Left cardiac atrium (tissue), 4 donors: Measurements from ENCODE around the gene EYS. TPM values are rescaled to one million over a fixed set of nuclear protein-coding genes. Genes with fewer than 3 reads are reported as not detected.

Experiments used
- ATAC-seq, 2 donors: fragments of 200-7000 bp; cut with Tn5 transposase; one replicate each; pipeline ENCODE4 v1.9.1; 2020; ENCODE audit warnings: mild to moderate bottlenecking in 2 of 2, moderate library complexity in 2 of 2
- DNase-seq: peaks from one replicate; pipeline ENCODE4 v3.0.0-alpha.2; 2020
- intact Hi-C, 2 donors: fragments of 100-400 bp; cut with DNase I; formaldehyde crosslinking; loops; one replicate each; pipeline versions ENCODE4 v1.14.1 to v1.15.1; 2022 to 2023
- total RNA-seq, 2 donors: library from RNA; stranded (reverse); fragmentation: NEBNext Ultra II Directional; extraction: Animal tissue kit (Norgen Biotek cat#: 25700); gene quantifications; one replicate each; pipeline ENCODE4 v1.2.1, GENCODE V29; 2021
- donor health status: DM: no; HTN: yes; CAD: no.
- donor health status: DM: no; HTN: yes; CAD: no; lungs with severe emphysema.
- donor health status: DM: yes; HTN: yes; CAD: no.
- donor health status: Dilated cardiomyopathy.

The EYS gene
- total RNA-seq, 2 donors from 2014 or later: 0.44 TPM; not detected in 1

DNA sequence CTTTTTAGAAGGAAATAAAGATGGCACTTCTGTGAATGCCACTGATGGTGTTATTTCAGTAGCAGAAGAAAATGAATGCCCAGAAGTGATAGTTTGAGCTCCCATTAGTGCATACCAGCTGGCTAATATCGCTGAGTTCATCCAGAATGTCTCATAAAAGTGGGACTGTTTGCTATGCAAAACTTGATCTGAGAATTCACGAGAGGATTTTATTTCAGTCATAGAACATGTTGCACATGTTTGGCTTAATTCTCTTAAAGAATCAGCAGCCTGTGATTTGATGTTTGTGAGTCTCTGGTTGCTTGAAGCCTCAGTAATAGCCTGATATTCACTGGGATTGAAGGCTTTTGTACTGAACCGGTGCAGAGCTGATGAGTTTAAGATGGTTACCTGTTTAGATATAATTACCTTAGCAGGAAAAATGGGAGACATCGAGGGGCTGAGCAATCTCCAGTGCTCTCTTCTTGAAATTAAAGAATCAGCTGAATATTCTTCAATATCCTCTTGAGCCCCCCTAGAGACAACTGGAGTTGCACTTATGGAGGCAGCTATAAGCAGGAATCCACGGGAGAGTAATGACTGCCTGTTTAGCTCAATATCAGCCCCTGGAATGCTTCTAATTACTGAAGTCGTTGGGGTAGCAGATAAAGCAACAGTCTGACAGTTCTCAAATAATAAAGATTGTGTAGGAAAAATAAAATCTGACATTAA is 1115.9 kb downstream of the EYS start:
- ATAC-seq: no peak
- intact Hi-C loops: no loop called here

DNA sequence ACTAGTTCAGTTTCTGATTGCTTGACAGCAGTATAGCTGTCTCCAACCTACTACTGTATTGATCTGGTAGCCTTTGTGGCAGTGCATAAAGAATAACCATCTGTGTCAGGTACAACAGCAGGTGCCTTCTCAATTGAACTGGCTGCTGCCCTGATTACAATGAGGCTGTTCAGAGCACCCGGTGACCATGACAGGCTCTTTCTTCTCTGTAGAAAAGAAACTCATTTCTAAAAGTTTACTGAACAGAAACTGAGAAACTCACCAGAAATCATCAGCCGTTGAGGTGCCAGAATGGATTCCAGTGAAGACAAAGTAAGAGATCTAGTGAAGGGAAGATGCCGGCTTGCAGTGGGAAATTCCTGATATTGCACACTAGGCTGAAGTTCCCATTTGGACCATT is 1117.1 kb downstream of the EYS start:
- no peak for ATAC-seq
- intact Hi-C loops: no loop called here
- DNase-seq: no peak

More for the DNA sequence above, 1115.9 kb downstream of the EYS start:
- DNase-seq: no peak

DNA sequence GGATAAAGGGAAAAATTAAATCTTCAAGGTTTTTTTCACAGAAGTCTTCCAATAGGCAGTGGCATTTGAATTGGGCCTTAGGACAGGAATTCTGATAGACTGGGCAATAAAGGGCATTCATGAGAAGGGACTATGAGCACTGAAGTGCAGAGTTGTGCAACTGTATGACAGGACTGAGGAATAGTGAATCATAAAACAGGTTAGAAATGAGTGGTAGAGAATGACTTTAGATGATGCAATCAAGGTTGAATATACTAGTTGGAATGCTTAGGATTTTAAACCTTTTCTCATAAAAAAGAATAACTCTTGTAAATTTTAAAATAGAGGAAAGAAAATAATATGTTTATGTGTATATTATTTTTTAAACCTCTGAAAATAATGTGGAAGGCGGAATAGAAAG is 1126.7 kb downstream of the EYS start:
- intact Hi-C loops: no loop called here
- ATAC-seq (peak in 1 of 2 donors; percentile 44), DNase-seq (no peak)

DNA sequence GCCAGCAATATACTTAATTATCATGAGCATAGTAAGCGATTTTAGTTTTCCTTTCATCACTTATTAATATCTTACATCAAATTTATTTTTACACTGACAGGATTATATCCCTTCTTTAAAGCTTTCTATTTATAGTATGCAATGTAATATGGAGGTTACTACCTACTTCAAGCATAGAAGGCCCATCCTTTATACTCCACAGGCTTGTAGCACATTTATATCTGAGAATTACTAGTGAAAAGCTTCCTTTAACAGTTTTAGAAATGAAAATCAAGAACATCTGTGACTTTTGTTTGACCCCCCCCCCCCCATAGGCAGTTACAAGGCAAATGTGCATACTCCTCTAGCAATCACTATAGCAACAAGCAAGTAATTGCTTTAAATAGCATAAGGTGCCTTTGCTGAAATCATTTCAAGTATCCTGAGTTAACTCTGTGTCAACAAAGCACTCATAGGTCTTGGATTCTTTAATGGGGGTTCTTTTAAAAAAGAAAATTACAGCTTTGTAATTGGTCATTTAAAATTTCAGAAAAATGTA is 1153.7 kb downstream of the EYS start:
- no peak for DNase-seq
- intact Hi-C loops: no loop called here

DNA sequence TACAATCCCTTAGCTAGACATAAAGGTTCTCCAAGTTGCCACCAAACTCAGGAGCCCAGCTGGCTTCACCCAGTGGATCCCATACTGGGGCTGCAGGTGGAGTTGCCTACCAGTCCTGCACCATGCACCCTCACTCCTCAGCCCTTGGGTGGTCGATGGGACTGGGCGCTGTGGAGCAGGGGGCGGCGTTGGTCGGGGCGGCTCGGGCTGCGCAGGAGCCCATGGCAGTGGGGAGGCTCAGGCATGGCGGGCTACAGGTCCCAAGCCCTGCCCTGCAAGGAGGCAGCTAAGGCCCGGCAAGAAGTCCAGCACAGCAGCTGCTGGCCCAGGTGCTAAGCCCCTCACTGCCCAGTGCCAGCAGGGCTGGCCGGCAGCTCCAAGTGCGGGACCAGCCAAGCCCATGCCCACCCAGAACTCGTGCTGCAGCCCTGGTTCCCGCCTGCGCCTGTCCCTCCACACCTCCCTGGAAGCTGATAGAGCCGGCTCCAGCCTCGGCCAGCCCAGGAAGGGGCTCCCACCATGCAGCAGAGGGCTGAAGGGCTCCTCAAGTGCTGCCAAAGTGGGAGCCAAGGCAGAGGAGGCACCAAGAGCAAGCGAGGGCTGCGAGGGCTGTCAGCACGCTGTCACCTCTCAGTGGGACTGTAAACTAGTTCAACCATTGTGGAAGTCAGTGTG is 1159.3 kb downstream of the EYS start:
- DNase-seq (no peak), ATAC-seq (no peak)
- intact Hi-C loops: no loop called here

More for the DNA sequence above, 1153.7 kb downstream of the EYS start:
- ATAC-seq: no peak

DNA sequence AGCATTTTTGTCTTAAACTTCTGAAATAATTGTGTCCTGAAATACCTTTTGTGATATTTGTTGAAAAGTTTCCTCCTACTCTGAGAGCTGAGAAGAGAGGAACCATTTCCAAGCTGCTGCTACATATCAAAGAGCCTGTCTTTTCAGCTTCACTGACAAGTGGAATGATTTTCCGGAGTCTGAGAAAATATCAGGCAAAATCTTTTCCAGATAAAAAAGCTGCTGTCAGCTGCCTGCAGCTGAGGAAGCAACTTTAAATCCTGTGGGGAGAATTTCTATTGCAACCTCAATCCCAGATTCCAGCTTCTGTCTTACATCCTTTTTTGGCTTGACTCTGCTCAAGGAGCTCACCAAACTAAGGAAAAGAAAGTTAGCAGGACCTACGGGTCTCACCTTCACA is 1167.1 kb downstream of the EYS start:
- ATAC-seq (no peak), DNase-seq (no peak)
- intact Hi-C loops: no loop called here

DNA sequence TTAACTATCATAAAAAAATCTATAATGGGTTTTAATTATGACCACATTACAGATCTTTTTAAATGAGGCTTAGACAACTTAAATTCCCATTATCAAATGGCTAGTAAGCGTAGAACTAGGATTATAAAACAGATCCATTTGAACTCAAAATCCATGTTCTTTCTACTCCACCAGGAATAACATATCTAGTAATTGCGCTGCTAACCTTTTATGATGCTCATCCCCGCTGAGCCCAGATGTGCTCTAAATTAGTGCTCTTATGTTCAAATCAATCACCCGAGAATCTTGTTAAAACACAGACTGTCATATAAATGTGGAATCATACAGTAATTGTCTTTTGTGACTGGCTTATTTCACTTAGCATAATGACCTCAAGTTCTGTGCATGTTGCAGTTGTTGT is 1168.3 kb downstream of the EYS start:
- ATAC-seq (no peak), DNase-seq (no peak)
- intact Hi-C loops: no loop called here

DNA sequence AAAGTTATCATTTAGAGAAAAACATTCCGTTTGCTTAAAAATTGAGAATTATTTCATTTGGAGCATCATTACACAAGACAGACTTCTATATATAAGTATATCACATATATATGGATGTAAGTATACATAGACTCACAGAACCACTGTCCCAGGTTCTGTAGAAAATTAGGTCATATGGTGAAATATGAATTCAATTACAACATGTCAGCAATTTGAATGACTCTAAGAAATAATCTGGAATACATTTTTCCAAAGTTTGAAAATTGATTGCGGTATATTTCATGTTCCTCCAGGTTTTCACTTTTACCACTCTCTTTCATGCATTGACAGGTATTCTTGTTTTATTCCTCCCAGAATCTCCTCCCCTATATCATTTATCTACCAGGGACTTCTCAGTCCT is 1179.1 kb downstream of the EYS start:
- no peak for ATAC-seq
- no peak for DNase-seq
- intact Hi-C loops: no loop called here

DNA sequence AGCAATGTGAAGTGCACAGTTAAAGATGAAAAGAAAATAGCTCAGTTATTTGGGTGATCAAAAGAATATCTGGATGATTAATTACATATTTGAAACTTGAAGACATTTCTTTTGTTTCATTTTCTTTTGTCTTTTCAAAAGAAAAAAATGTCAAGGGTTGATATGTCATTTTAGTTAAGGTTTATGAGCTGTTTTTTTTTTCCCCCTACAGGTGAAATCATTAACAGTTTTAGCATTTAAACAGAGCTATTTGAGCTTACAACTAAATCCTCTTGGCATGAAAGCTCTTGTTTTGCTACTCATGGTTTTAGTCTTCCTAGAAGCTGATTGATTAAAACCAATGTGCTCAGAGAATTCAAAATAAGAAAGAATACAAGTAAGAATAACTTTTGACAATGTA is 1184.2 kb downstream of the EYS start:
- DNase-seq (no peak), ATAC-seq (no peak)
- intact Hi-C loops: no loop called here

DNA sequence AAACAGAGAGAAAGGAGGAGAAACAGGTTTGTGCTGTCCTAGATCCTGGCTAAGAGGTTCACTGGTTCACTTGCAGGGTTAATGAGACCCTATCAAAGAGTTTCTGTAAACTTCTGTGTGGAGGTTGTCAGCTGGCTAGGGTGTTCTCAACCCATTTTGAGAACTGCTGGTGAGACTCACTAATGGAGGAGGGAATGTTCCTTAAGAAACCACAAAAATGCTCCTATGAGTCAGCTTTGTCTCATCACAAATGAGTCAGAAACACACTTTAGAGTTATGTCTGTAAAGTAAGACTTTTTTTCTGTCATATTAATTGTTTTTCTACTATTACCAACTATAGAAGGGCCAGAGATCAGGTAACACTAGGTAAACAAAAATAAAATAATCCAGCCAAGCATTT is 1187.0 kb downstream of the EYS start:
- intact Hi-C loops: no loop called here
- ATAC-seq (peak in 1 of 2 donors; percentile 90), DNase-seq (no peak)

DNA sequence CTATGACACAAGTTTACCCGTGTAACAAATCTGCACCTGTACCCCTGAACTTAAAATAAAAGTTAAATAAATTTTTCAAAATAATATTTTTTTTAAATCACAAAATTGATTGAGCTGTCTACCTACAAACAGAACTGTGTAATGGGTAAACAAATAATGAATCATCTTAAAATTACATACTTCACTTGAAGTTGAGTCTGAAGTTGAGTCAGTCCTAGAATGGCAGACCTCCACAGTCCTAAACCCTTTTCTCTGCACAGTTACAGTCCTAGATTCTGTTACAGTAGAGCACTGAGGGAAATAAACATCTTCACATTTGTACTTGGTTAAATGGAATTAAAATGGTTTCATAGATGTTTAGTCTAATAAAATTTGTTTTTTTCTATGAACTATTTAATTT is 1190.6 kb downstream of the EYS start:
- no peak for DNase-seq
- intact Hi-C loops: no loop called here
- ATAC-seq: no peak

DNA sequence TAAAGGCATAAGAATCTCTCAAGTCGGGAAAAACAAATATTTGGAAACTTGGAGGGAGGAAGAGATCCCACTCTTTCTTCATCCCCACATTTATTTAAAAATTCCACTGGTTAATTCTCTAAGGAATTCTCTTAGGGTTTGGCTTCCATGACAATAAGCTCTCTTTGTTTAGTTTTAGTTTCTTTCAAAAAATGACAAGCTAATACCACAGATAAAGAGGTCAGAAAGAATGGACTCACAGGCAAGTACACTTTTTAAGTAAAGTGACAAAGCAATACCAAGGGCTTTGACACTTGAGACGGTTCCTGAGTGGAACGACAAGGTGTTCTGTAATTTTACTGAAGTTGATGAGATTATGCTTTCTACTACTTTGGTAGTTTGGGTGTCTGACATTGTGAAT is 1199.4 kb downstream of the EYS start:
- intact Hi-C loops: no loop called here
- DNase-seq: no peak
- no peak for ATAC-seq

DNA sequence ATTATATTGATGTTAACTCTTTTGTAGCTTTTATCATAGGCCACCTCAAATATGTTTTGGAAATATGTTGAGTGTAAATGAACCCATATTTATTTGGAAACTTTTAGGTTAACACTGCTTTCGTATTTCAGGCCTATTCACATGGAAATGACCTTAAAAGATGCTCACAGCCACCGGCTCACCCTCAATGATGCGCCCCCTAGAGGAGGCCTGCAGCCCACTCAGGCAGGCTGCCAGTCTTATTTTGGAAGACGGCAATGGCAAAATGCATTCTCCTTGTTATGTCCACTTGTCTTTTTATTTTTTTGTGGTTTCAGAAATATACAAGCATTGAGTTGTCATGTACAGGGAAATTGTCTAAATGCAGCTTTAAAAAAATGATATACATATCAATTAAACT is 1201.7 kb downstream of the EYS start:
- no peak for DNase-seq
- no peak for ATAC-seq
- intact Hi-C loops: no loop called here

DNA sequence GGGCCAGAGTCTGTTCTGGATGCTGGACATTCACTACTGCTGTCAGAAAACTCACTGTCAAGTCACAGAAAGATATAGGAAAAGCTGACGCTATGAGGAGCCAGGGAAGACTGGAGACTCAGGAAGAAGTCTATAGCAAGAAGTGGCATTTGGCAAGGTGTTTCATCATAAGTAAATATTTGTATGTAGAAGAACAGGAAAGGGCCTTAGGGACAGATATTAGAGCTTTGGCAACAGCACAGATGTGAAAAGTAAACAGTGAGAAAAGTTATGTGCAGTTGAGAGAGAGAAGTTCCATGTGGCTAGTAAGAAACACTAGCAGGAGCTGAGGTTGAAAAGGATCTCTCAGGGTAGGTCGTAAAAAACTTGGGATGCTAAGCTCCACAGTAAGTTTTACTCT is 1202.5 kb downstream of the EYS start:
- intact Hi-C loops: no loop called here
- no peak for DNase-seq
- ATAC-seq: no peak

DNA sequence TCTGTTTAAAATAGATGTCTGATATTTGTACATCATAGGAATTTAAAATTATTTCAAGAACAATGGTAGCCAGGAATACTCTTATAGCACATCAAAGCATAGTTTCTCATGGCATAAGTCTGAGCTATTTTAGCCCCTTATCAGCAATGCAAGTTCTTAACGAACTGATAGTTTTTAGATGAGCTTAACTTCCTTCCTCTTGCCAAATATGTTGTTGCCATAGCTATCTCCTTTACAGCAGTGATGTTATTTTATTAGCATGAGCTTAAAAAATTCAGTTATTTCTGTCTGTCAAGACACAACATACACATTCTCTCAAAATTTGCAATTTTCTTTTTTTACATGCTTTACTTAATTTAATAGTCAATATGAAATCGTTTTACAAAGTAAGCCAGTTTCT is 1204.2 kb downstream of the EYS start:
- intact Hi-C loops: no loop called here
- ATAC-seq: no peak

DNA sequence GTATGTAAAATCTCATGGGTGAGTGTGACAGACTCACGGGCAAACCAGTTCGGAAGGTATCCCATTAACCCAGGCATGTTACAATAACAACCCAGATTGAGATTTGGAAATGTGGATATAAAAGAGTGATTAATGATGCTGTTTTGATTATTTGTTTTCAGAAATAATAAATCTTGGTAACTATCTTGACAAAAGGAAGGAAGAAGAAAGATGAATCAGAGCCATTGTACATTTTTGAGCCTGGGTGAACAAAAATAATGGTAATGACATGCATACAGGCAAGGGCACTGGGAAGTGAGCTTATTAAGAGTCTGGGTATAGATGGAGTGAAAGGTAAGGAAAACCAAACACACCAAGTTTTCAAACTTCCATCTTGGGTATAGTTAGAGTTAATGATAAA is 1209.4 kb downstream of the EYS start:
- DNase-seq (no peak), ATAC-seq (no peak)
- intact Hi-C loops: no loop called here

More for the DNA sequence above, 1204.2 kb downstream of the EYS start:
- no peak for DNase-seq

DNA sequence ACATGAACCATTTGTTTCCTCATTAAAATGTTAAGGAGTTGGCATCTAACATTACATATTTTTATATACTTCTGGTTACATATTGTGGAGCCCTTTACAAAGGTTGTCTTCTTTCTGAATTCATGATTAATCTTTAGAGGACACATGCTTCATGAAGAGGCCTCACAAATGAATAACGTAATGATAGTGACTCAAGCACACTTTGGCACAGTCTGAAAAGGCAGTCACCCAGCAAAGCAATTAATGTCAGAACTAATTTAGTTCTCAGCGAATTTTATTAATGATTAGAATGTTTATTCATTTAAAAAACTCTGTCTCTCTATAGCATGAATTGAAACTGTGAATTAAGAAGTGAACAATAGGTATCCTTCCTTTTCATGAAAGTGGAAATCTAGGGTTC is 1217.3 kb downstream of the EYS start:
- DNase-seq (no peak), ATAC-seq (no peak)
- intact Hi-C loops: no loop called here

DNA sequence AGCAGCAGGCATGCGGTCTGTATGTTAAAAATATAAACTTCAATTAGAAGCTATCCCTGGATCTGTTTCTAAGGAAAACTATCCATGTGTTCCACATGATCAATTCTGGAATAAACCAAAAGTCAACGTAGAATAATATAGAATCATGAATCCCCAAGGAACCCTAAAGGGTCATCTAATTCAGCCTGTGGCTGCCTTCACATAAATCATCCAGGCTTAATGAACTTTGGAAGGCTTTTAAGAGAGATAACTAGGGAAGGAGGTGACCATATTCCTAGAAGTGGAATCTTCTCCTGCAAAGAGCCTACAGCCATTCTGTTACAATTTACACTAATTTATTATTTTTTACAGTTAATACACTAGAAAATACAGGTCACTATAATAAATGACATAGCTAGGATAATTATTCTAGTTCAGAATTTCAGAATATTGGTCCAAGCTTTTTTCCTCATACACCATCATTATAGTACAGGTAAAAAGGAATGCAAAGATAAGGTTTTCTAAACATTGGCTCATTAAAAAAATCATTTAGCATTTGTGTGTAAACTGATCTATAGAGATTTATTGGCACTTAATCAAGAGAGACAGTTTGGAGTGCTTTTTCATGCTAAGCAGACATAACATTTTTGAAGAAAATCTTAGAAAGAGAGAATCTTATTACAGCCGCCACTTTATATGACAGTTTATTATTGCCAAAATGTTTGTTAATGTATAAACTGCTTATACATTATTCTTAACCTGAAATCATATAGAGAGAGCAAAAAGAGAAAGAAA is 1220.3 kb downstream of the EYS start:
- intact Hi-C loops: no loop called here
- DNase-seq (no peak), ATAC-seq (no peak)

DNA sequence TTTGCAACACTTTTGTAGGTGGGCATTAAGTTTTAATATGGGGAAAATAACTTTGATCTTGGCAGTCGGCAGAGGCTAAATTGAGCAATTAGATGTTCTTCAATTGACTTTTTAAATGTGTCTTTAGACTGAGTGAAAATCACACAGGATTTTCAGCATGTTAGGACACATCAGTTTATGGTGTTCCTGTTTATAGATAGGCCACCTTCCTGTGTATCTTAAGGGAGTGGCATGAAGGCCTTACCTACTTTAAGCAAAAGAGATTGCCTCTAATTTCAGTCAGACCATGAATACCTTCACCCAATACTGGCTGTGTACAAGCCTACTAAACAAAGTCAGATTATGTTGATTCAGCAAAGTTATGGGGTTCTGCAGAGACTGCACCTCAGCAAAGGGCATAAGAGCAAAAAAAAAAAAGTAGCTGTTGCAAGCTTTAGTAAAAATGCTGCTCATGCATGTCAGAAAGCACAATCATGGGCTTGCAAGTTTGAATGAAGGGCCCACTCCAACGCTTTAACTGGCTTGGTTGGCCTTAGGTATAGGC is 1223.0 kb downstream of the EYS start:
- no peak for ATAC-seq
- intact Hi-C loops: no loop called here
- no peak for DNase-seq

DNA sequence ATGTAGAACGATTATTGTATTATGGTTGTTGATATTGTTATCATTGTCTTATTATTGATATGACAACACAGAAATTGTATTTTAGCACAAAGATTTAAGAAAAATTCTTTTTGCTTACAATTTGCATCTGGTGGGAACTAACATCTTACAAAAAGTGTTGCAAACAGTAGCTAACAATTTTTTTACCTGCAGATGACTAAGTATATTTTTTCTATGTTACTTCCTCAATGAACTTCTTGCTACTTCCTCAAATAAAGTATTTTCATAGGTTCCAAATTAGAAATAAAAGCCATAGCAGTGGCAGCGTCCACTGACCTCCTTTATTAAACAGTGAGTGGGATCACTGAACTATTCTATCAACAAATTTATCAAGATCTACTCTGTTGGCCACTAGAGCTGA is 1224.4 kb downstream of the EYS start:
- DNase-seq: no peak
- ATAC-seq: no peak
- intact Hi-C loops: no loop called here
